GM21528 (cell line): Measurements from ENCODE around the gene TJP3.
"Not testable (repeated sequence)": the region's sequence is repeated elsewhere in the genome, so short reads cannot be mapped to it uniquely, and the experiment has no call there.

Experiments
- ATAC-seq: cut with Tn5 transposase; IDR thresholded peaks from one replicate; pipeline ENCODE4 v1.9.1; 2021; ENCODE audit warnings: mild to moderate bottlenecking, moderate library complexity; ENCODE audit not compliant: unreplicated experiment, low FRiP score

The TJP3 gene

DNA sequence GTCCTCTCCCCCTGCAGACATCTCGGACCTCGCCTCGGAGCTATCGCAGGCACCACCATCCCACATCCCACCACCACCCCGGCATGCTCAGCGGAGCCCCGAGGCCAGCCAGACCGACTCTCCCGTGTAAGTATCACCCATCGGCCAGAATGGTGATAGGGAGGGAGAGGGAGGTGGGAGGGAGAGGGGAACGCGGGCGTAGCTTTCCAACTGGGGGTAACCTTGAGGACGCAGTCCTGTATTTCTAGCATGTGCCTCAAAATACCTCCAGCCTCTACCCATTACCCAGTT is 26.1 kb downstream of the TJP3 start:
- no peak for ATAC-seq

DNA sequence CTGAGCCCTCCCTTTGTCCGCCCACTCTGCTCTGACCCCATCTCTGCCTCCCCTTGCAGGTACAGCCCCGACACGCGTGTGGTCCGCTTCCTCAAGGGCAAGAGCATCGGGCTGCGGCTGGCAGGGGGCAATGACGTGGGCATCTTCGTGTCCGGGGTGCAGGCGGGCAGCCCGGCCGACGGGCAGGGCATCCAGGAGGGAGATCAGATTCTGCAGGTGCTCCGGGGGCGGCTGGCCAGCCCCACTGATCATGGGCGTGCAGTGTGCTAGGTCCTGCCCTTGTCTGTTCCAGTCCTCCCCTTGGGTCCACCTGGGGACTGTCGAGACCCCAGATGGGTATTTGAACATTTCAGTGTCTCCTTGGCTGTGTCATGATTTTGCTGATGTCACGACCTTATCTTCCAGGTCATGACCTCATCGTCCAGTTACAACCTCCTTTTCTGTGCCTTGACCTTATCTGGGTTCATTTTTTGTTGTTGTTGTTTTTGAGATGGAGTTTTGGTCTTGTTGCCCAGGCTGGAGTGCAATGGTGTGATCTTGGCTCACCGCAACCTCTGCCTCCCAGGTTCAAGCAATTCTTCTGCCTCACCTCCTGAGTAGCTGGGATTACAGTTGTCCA is 28.0 kb downstream of the TJP3 start:
- ATAC-seq, result no peak

DNA sequence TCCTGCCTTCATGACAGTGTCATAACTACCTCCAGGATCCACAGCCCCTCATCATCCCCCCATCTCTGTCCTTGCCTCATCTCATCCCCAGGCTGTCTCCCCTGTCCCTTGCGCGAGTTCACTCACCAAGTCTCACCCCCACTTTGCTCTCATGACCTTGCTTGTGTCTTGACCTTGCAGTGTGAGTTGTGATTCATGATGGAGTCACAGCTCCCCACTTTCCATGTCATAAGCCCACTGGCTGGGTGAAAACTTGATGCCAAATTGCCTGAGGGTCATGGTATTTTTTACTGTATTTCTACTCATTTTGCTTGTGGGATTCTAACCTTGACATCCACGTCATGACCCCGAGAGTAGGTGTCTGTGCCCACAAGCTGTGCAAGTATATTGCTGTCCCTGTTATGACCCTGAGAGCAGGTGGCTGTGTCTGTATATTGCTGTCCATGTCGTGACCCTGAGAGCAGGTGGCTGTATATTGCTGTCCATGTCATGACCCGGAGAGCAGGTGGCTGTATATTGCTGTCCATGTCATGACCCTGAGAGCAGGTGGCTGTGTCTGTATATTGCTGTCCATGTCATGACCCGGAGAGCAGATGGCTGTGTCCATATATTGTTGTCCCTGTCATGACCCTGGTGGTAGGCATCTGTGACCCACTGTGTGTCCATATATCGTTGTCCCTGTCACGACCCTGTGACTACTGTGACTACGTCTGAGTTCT is 29.5 kb downstream of the TJP3 start:
- no peak for ATAC-seq

DNA sequence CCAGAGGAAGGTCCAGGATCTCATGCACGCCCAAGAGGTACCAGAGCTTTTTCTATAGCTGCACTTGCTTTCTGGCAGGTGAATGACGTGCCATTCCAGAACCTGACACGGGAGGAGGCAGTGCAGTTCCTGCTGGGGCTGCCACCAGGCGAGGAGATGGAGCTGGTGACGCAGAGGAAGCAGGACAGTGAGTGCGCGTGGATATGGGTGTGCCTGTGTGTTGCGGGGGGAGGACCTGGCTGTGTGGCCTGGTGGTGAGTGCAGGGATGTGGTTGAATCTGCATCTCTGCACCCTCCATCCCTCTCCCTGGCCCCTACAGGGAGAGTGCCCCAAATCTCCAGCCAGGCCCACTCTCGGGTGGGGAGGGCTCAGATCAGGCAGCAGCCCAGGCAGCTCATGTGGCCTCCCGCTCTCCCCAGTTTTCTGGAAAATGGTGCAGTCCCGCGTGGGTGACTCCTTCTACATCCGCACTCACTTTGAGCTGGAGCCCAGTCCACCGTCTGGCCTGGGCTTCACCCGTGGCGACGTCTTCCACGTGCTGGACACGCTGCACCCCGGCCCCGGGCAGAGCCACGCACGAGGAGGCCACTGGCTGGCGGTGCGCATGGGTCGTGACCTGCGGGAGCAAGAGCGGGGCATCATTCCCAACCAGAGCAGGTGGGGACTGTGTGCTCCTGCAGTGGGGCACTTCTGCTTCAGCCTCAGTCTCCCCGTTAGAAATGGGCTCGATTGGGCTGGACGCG is 30.5 kb downstream of the TJP3 start:
- ATAC-seq, result no peak

DNA sequence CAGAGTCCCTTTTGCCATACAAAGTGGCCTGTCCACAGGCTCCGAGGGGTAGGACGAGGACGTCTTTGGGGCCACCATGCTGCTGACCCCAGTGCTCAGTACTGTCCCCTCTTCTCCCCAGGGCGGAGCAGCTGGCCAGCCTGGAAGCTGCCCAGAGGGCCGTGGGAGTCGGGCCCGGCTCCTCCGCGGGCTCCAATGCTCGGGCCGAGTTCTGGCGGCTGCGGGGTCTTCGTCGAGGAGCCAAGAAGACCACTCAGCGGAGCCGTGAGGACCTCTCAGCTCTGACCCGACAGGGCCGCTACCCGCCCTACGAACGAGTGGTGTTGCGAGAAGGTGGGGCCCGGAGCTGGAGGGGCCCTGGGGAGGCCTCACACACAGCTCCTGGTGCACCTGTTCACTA is 32.2 kb downstream of the TJP3 start:
- ATAC-seq, result no peak

DNA sequence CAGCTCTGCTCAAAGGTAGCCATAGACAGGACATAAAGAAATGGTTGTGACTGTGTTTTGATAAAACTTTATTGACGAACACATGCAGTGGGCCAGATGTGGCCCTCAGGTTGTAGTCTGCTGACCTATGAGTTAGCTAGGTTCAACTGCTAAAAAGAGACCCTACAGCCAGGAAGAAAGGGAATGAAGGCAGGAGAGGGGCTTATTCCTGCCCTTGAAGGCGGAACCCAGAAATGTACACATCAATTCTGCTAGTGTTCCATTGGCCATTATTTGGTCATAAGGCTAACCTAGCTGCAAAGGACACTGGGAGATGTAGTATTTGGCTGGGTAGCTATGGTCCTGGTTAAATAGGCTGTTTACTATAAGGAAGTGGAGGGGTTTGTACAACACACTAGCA is 35.3 kb downstream of the TJP3 start:
- no peak for ATAC-seq

DNA sequence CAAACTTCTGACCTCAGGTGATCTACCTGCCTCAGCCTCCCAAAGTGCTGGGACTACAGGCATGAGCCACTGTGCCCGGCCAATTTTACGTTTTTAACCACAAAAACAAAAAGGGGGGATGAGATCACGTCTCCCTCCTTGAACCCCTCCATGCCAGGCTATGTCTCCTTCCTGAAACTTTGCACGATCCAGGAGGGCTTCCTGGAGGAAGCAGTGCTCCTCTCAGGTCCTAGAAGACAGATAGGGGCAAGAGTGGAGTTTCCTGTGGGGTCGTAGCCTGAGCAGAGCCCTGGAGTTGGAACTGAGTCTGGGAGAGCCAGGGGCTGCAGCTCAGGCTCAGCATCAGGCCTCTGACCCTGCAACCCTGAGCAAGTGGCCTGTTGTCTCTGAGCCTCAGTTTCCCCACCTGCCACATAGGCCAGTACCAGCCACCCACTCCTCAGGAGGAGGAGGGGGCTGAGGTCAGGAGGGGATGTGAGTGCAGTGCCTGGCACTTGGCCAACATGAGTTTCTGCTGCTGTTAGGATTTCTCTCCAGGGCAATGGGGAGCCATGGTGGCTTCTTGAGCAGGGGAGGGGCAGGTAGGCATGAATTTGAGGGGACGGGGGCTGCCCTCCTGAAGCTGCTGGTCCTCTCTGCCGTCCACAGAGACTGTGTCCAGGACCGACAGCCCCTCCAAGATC is 37.3 kb downstream of the TJP3 start:
- no peak for ATAC-seq

DNA sequence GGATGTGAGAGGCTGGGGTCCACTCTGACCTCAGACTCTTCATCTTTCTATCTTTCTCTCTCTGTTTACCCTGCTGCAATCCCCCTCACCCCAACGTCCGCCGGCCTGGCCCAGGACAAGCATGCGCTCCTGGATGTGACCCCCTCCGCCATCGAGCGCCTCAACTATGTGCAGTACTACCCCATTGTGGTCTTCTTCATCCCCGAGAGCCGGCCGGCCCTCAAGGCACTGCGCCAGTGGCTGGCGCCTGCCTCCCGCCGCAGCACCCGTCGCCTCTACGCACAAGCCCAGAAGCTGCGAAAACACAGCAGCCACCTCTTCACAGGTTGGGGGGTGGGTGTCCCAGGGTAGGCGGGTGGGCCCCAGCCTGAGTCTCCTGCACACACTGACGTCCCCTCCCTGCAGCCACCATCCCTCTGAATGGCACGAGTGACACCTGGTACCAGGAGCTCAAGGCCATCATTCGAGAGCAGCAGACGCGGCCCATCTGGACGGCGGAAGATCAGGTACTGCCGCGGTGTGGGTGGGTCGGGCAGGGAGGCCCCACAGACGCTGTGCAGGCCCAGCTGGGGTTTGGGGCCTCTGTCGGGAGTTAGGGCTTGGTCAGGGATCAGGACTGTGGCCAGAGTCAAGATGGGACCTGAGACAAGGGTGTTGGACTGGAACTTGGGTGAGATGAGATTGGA is 38.3 kb downstream of the TJP3 start:
- no peak for ATAC-seq

DNA sequence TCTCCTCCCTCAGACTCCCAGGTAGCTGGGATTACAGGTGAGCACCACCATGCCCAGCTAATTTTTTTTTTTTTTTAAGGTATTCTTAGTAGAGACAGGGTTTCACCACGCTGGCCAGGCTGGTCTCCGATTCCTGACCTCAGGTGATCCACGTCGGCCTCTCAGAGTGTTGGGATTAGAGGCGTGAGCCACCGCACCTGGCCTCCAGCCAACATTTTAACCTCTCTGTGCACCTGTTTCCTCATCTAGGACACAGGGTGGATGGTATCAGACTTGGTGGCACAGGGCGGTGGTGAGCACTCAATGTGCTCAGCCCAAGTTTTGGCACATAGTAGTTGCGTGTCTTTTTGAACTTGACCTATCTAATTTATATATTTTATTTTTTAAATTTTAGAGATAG is 40.8 kb downstream of the TJP3 start:
- ATAC-seq, result no peak

DNA sequence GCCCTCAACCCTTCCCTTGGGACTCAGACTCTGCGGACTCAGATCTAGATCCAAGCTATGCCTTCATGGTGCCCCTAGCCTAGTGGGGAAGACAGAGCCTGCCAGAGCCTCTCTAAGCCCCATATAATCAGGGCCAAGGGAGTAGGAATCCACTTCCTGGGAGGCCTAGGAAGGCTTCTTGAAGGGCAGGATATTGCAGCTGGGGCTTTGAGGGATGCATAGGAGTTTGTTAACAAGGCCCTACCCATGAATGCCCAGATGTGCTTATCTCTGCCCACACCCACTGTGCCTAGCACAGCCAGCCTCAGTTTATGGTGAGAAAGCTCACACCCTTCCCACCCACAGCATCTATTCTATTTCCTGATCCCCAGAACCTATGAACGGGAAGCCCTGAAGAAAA is 42.0 kb downstream of the TJP3 start:
- no peak for ATAC-seq

DNA sequence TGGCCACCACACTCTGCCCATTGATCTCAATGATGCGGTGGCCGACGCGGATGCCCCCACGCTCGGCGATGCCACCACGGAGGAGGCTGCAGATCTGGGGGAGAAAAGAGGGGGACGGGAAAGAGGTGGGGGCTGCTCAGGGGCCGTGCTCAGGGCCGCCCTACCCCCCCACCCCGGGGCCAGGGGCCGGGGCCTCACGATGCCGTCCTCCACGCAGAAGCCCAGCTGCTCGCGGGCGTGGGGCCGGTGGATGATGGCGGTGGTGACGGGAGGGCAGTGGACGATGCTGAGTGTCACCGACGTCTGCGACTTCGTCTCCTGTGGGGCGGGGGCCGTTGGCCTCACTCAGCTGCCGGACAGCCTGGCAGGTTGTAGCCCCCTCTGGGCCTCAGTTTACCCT is 43.1 kb downstream of the TJP3 start:
- no peak for ATAC-seq

DNA sequence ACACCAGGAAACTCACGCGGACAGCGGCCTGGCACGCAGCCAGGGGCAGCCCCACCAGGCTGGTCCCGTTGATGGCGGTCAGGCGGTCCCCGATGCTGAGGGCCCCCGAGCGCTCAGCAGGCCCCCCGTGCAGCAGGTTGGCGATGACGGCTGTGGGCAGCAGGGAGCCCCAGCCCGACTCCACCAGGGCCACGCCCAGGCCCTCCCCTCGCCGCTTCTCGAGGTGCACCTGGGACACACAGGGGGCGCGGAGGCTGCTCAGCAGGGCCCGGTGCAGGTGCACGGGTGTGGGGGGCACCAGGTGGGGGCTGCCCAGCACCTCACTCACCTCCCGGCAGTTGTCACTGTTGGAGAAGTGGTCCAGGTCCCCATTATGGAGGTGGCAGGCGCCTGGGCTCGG is 44.3 kb downstream of the TJP3 start:
- ATAC-seq, result no peak

DNA sequence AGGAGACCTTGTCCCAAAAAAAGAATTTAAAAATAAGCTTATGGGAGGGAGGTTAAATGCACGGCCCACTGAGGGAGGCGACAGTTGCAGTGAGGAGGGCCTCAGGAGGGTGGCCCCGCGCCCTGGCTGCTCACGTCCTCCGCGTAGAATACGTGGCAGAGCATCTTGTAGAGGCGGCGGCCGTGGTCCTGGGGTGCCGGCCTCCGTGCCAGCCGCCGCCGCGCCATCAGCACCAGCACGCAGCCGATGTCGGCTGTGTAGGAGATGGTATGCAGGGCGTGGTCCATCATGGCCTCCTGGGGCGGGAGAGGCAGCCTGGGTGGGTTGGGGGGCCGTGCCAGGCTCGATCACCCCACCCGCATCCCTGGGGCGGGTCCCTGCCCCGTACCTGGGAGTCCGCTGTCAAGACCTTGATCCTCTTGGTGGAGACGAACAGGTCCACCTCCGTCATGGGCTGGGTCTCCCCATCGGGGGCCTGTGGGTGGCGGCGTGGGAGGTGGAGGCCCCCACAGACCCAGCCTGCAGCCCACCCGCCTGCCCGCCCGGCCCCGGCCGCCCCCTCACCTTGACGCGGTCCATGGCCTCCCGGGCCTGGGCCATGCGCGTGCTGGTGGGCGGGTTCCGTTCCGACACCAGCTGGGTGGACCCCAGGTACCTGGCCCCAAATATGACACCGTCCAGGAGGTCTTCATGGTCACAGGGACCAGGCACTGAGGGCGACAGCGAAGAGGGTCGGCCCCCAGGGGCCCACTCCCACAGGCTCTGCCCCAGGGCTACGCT is 45.6 kb downstream of the TJP3 start:
- no peak for ATAC-seq

DNA sequence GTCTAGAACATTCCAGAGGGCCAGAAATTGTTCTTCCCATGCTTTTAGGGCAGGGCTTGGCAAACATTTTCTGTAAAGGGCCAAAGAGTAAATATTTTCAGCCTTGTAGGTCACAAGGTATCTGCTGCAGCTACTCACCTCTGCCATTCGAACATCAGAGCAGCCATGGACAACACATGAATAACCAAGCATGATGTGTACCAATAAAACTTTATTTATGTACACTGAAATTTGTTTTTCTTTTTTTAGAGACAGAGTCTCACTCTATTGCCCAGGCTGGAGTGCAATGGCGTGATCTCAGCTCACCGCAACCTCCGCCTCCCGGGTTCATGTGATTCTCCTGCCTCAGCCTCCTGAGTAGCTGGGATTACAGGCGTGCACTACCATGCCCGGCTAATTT is 49.5 kb downstream of the TJP3 start:
- not testable (repeated sequence) for ATAC-seq

DNA sequence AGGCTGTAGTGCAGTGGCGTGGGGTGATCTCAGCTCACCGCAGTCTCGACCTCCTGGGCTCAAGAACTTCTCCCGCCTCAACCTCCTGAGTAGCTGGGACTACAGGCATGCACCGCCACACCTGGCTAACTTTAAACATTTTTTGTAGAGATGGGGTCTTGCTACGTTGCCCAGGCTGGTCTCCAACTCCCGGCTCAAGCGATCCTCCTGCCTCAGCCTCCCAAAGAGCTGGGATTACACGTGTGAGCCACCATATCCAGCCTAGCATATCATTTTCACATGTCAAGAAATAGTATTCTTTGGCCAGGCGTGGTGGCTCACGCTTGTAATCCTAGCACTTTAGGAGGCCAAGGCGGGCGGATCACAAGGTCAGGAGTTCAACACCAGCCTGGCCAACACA is 50.1 kb downstream of the TJP3 start:
- ATAC-seq, result not testable (repeated sequence)

DNA sequence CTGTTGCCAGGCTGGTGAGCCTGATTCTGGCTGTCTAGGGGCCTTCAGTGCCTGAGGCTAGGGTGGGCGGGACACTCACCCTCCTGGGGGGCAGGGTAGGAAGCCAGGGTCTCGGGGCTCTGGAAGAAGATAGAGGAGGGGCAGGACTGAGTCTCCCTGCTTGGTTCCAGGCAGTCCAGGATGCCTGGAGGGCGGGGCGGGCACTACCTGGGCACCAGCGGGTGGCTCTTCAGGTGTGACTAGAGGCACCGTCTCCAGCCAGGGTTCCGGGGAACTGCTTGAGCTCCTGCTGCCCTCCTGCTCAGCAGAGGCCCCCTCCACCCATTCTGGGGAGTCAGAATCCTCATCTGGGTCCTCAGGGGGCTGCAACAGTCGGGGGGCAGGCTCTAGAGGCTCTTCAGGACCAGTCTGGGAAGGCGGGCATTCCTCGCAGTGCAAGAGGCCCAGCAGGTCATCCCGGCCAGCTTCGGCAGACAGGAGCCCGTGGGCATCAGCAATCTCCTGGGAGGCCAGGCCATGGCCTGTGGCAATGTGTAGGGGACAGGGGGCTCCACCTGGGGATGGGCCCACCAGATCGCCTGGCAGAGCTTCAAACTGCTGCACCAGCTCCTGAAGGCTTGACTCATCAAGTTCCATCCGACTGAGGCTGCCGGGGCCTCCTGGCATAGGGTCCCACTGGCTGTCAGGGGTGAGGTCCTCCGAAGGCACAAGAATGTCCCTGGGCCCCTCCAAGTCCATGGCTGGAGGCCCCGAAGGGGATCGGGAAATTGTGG is 51.5 kb downstream of the TJP3 start:
- ATAC-seq, result no peak

DNA sequence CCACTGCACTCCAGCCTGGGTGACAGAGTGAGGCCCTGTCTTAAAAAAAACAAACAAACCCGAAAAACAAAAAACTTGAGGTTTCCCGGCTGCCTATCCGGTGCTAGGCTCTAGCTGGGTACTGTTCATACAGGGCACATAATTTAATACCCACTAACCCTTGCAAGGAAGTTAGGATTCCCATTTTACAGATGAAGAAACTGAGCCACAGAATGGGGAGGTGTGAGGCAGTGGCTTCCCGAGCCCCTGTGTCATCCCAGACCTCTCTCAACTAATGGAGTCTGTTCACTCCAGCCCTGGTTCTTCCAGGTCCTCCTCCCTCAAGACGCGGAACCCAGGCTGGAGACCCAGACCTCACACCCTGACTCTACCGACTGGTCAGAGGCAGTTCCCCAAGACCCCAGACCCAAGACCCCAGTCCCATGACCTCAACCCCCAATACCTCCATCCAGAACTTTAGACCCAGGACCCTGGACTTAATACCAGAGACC is 52.7 kb downstream of the TJP3 start:
- no peak for ATAC-seq

DNA sequence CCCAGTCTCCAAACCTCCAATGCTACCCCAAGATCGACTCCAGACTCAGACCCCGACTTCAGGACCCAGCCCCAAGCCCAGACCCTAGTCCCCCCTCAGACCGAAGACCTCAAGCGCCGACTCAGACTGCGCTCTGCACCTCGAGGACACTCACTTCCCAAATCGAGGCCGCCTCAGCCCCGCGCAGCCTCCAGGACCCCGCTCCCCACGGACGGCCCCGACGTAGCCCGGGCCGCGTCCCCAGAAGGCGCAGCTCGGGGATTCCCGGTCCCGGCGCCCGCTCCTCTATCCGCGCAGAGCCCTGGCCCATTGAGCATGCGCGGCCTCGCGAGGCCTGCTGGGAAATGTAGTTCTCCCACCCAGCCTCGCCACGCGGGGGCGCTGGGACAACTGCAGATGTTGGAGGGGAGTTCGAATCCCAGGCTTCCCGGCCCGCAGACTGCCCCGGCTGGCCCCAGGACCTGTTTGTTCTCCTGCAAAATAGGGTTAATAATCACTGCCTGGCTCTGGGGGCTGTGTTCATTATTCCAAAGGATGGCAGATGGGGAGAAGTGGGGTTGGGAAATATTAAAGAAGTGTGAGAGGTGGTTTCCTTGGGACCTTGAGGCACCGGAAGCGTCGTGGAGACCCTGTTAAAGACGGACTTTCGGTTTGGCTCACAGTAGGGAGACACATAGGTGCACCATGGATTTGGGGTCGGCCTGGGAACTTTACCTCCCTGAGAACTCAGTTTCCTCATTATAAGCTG is 53.4 kb downstream of the TJP3 start, which contains the start of gene APBA3:
Gene APBA3 (minus strand): TSS at position 311 of the 748 bp plus-strand sequence. CDS start 1,428 bp downstream, outside the sequence.
- peak; percentile 47 for ATAC-seq
